BLaER1 treated with 17β-estradiol and CSF1 and Interleukin-3, amounts not matched to agents 10 nM and 100 nM (cell line): Measurements from ENCODE around the gene ADGRB3.

Experiments used
- H3K27ac ChIP-seq, 11 experiments: shearing (Covaris generic); formaldehyde crosslinking; 2 replicates each; pipeline ENCODE4 v1.8.1; 2022
- H3K27me3 ChIP-seq, 11 experiments: shearing (Covaris generic); formaldehyde crosslinking; 2 replicates each; pipeline ENCODE4 v1.8.1; 2022
- H3K36me3 ChIP-seq, 11 experiments: shearing (Covaris generic); formaldehyde crosslinking; 2 replicates each; pipeline ENCODE4 v1.8.1; 2022
- H3K4me1 ChIP-seq, 10 experiments: shearing (Covaris generic); formaldehyde crosslinking; 2 replicates each; pipeline ENCODE4 v1.8.1; 2022
- H3K4me2 ChIP-seq, 11 experiments: shearing (Covaris generic); formaldehyde crosslinking; 2 replicates each; pipeline ENCODE4 v1.8.1; 2022
- H3K4me3 ChIP-seq, 10 experiments: shearing (Covaris generic); formaldehyde crosslinking; 2 replicates each; pipeline ENCODE4 v1.8.1; 2022
- H3K9ac ChIP-seq, 11 experiments: shearing (Covaris generic); formaldehyde crosslinking; 2 replicates each; pipeline ENCODE4 v1.8.1; 2022
- H3K9me3 ChIP-seq, 11 experiments: shearing (Covaris generic); formaldehyde crosslinking; replicated peaks in 1 of 11; 2 replicates each; pipeline ENCODE4 v1.8.1; 2022
- H4K20me1 ChIP-seq, 11 experiments: shearing (Covaris generic); formaldehyde crosslinking; 2 replicates each; pipeline ENCODE4 v1.8.1; 2022
- Cebpa-rat ChIP-seq, 11 experiments: shearing (Covaris generic); IDR thresholded peaks; 2 replicates each; pipeline ENCODE4 v1.8.1; 2022

The ADGRB3 gene

GRCh38 chr6:68679399-68679798 lies 44.3 kb downstream of the ADGRB3 start:
- TF ChIP-seq Cebpa-rat (IDR thresholded peaks at IDR 0.05), result no peak
- Histone ChIP-seq H3K27me3 (no peaks in the 10 kb centered on the region), H3K9ac (no peak overlapping the region), H3K9me3 (no peaks in the 10 kb centered on the region), H3K36me3 (no peaks in the 10 kb centered on the region), H3K4me3 (no peak overlapping the region), H3K27ac (no peak overlapping the region), H3K4me2 (no peak overlapping the region), H3K4me1 (no peaks in the 10 kb centered on the region), H4K20me1 (no peaks in the 10 kb centered on the region)

- no peak overlapping the region for H3K9ac ChIP-seq
- no peak overlapping the region for H3K4me3 ChIP-seq
- no peaks in the 10 kb centered on the region for H3K9me3 ChIP-seq
- H4K20me1 ChIP-seq, result no peaks in the 10 kb centered on the region
- no peak overlapping the region for H3K27ac ChIP-seq
- no peak overlapping the region for H3K4me2 ChIP-seq
- H3K4me1 ChIP-seq, result no peaks in the 10 kb centered on the region
- H3K36me3 ChIP-seq, result no peaks in the 10 kb centered on the region
- H3K27me3 ChIP-seq, result no peaks in the 10 kb centered on the region
- TF ChIP-seq Cebpa-rat (IDR thresholded peaks at IDR 0.05), result no peak
These were observed 45.2 kb downstream of the ADGRB3 start for GRCh38 chr6:68680264-68680663.

GRCh38 chr6:68689910-68690309 lies 54.8 kb downstream of the ADGRB3 start:
- Histone ChIP-seq H3K4me2 (no peak overlapping the region), H3K27me3 (no peaks in the 10 kb centered on the region), H3K4me3 (no peak overlapping the region), H3K36me3 (no peaks in the 10 kb centered on the region), H3K9ac (no peak overlapping the region), H3K27ac (no peak overlapping the region), H3K9me3 (no peaks in the 10 kb centered on the region), H4K20me1 (no peaks in the 10 kb centered on the region), H3K4me1 (no peaks in the 10 kb centered on the region)
- TF ChIP-seq Cebpa-rat (IDR thresholded peaks at IDR 0.05), result no peak

GRCh38 chr6:68691120-68691519 lies 56.0 kb downstream of the ADGRB3 start:
- Histone ChIP-seq H3K4me3 (no peak overlapping the region), H3K36me3 (no peaks in the 10 kb centered on the region), H3K9me3 (no peaks in the 10 kb centered on the region), H3K27ac (no peak overlapping the region), H4K20me1 (no peaks in the 10 kb centered on the region), H3K4me1 (no peaks in the 10 kb centered on the region), H3K27me3 (no peaks in the 10 kb centered on the region), H3K4me2 (no peak overlapping the region), H3K9ac (no peak overlapping the region)
- no peak for TF ChIP-seq Cebpa-rat (IDR thresholded peaks at IDR 0.05)

GRCh38 chr6:68693271-68693670 lies 58.2 kb downstream of the ADGRB3 start:
- no peak overlapping the region for H3K4me3 ChIP-seq
- no peak overlapping the region for H3K27ac ChIP-seq
- no peak overlapping the region for H3K4me2 ChIP-seq
- H4K20me1 ChIP-seq, result no peaks in the 10 kb centered on the region
- no peaks in the 10 kb centered on the region for H3K36me3 ChIP-seq
- H3K9me3 ChIP-seq, result no peaks in the 10 kb centered on the region
- no peak overlapping the region for H3K9ac ChIP-seq
- H3K4me1 ChIP-seq, result no peaks in the 10 kb centered on the region
- TF ChIP-seq Cebpa-rat (IDR thresholded peaks at IDR 0.05), result no peak
- H3K27me3 ChIP-seq, result no peaks in the 10 kb centered on the region

- no peak for TF ChIP-seq Cebpa-rat (IDR thresholded peaks at IDR 0.05)
- Histone ChIP-seq H3K9me3 (no peaks in the 10 kb centered on the region), H3K4me3 (no peak overlapping the region), H3K27ac (no peak overlapping the region), H3K27me3 (no peaks in the 10 kb centered on the region), H3K36me3 (no peaks in the 10 kb centered on the region), H3K4me1 (no peaks in the 10 kb centered on the region), H4K20me1 (no peaks in the 10 kb centered on the region), H3K4me2 (no peak overlapping the region), H3K9ac (no peak overlapping the region)
These were observed 60.3 kb downstream of the ADGRB3 start for GRCh38 chr6:68695403-68695802.

GRCh38 chr6:68695838-68696237 lies 60.8 kb downstream of the ADGRB3 start:
- no peaks in the 10 kb centered on the region for H4K20me1 ChIP-seq
- TF ChIP-seq Cebpa-rat (IDR thresholded peaks at IDR 0.05), result no peak
- no peaks in the 10 kb centered on the region for H3K36me3 ChIP-seq
- no peaks in the 10 kb centered on the region for H3K27me3 ChIP-seq
- no peak overlapping the region for H3K4me3 ChIP-seq
- H3K4me1 ChIP-seq, result no peaks in the 10 kb centered on the region
- no peak overlapping the region for H3K4me2 ChIP-seq
- H3K9me3 ChIP-seq, result no peaks in the 10 kb centered on the region
- H3K27ac ChIP-seq, result no peak overlapping the region
- H3K9ac ChIP-seq, result no peak overlapping the region

GRCh38 chr6:68697394-68697793 lies 62.3 kb downstream of the ADGRB3 start:
- no peak overlapping the region for H3K4me3 ChIP-seq

GRCh38 chr6:68701159-68701558 lies 66.1 kb downstream of the ADGRB3 start:
- H3K4me2 ChIP-seq, result no peak overlapping the region

More at GRCh38 chr6:68697394-68697793, 62.3 kb downstream of the ADGRB3 start:
- Histone ChIP-seq H3K4me2 (no peak overlapping the region), H3K27ac (no peak overlapping the region), H4K20me1 (no peaks in the 10 kb centered on the region), H3K36me3 (no peaks in the 10 kb centered on the region), H3K4me1 (no peaks in the 10 kb centered on the region), H3K27me3 (no peaks in the 10 kb centered on the region), H3K9ac (no peak overlapping the region), H3K9me3 (no peaks in the 10 kb centered on the region)
- TF ChIP-seq Cebpa-rat (IDR thresholded peaks at IDR 0.05), result no peak

GRCh38 chr6:68704485-68704884 lies 69.4 kb downstream of the ADGRB3 start:
- no peak for TF ChIP-seq Cebpa-rat (IDR thresholded peaks at IDR 0.05)
- H3K4me1 ChIP-seq, result no peaks in the 10 kb centered on the region
- no peak overlapping the region for H3K9ac ChIP-seq
- H3K4me2 ChIP-seq, result no peak overlapping the region
- H3K9me3 ChIP-seq, result no peaks in the 10 kb centered on the region
- H3K4me3 ChIP-seq, result no peak overlapping the region
- no peaks in the 10 kb centered on the region for H3K27me3 ChIP-seq
- no peaks in the 10 kb centered on the region for H4K20me1 ChIP-seq
- no peaks in the 10 kb centered on the region for H3K36me3 ChIP-seq
- H3K27ac ChIP-seq, result no peak overlapping the region

More at GRCh38 chr6:68701159-68701558, 66.1 kb downstream of the ADGRB3 start:
- TF ChIP-seq Cebpa-rat (IDR thresholded peaks at IDR 0.05), result no peak
- H3K9ac ChIP-seq, result no peak overlapping the region
- no peaks in the 10 kb centered on the region for H3K36me3 ChIP-seq
- H3K4me3 ChIP-seq, result no peak overlapping the region
- no peaks in the 10 kb centered on the region for H3K9me3 ChIP-seq
- H3K27ac ChIP-seq, result no peak overlapping the region
- H3K4me1 ChIP-seq, result no peaks in the 10 kb centered on the region
- no peaks in the 10 kb centered on the region for H3K27me3 ChIP-seq
- H4K20me1 ChIP-seq, result no peaks in the 10 kb centered on the region

GRCh38 chr6:68709091-68709490 lies 74.0 kb downstream of the ADGRB3 start:
- Histone ChIP-seq H3K4me1 (no peaks in the 10 kb centered on the region), H3K27me3 (no peaks in the 10 kb centered on the region), H3K27ac (no peak overlapping the region), H4K20me1 (no peaks in the 10 kb centered on the region), H3K9me3 (no peaks in the 10 kb centered on the region), H3K36me3 (no peaks in the 10 kb centered on the region), H3K9ac (no peak overlapping the region), H3K4me2 (no peak overlapping the region), H3K4me3 (no peak overlapping the region)
- no peak for TF ChIP-seq Cebpa-rat (IDR thresholded peaks at IDR 0.05)
